Activated CD4-positive, alpha-beta T cell treated with anti-CD3 and anti-CD28 coated beads, Interleukin-2, amount 50 U/mL, for 16 hours (primary cell): ENCODE results near the gene CD81.

Experiments used
- DNase-seq: peaks from one replicate; pipeline ENCODE4 v3.0.0-alpha.2; 2020

The CD81 gene

DNA sequence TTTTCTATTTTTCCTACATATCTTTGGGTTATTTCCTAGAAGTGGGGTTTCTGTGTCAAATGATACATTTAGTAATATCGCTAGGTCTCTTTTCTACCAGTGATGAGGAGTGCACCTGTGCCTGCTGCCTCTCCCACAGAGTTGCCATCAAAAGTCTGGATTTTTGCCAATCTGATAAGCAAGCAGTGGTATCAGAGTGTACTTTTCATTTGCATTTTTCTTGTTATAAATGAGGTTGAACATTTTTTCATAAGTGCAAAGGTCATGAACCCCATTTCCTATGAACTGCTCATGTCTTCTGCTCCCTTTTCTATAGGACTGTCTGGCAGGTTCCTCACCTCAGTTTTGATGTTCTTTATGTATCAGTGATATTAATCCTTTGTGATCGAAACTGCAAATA is 65.5 kb downstream of the CD81 start:
- no peak for DNase-seq

DNA sequence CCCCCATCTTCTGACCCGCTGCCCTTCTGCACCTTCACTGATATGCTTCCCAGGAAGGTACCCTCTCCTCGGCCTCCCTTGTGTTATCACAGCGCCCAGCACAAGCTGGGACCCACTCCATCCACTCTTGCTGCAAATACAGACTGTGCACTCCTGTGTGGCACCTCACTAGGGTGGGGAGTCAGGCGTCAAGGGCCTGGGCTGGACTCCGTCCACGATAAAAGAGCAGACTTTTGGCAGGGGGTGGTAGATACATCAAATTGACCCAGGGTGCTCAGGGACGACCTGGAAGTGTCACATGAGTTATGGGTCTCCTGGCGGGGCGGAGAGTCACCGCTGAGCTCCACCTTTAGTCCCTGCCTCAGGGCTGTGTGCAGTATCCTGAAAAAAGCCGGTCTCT is 66.3 kb downstream of the CD81 start:
- no peak for DNase-seq

DNA sequence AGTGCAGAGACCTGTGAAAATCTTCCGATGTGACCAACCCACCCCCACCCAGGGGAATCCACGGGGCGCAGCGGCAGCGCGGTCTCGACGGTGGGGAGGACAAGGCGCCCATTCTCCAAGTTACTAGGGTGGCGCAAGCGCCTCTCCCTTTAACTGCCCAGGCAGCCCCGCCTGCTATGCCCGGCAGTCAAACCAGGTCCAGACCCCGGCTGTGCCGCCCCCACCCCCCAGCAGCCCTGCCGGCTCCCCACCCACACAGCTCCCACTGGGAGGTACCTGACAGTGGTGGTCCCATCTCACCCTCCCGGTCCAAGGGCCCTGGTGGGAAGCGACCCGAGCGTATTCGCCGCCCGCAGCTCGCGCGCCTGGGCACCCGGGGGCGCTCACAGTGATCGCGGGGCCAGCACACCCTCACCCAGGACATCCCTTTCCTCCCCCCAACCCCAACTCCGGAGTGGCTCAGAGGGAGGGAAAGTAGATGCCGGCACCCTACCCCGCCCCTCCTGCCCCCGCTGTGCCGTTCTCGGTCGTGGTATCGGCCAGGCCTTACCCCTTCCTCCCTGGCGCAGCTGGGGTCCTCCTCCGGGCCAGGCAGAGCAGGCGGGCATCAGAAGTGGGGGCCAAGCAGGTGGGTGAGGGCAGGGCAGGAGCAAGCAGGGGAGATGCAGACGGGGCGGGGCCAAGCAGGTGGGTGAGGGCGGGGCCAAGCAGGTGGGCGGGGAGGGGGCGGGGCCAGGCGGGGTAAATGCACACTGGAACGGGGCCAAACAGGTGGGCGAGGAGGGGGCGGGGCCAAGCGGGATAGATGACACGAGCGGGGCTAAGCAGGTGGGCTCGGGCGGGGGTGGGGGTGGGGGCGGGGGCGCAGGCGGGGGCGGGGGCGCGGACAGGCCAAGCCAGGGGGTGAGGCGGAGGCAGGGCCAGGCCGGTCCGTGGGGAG is 67.0 kb downstream of the CD81 start, which contains the start of gene TRPM5:
TRPM5 (minus strand) TSS at position 634 of the 940 bp plus-strand sequence. CDS start 21,478 bp downstream, outside the sequence.
- peak; percentile 28 for DNase-seq

DNA sequence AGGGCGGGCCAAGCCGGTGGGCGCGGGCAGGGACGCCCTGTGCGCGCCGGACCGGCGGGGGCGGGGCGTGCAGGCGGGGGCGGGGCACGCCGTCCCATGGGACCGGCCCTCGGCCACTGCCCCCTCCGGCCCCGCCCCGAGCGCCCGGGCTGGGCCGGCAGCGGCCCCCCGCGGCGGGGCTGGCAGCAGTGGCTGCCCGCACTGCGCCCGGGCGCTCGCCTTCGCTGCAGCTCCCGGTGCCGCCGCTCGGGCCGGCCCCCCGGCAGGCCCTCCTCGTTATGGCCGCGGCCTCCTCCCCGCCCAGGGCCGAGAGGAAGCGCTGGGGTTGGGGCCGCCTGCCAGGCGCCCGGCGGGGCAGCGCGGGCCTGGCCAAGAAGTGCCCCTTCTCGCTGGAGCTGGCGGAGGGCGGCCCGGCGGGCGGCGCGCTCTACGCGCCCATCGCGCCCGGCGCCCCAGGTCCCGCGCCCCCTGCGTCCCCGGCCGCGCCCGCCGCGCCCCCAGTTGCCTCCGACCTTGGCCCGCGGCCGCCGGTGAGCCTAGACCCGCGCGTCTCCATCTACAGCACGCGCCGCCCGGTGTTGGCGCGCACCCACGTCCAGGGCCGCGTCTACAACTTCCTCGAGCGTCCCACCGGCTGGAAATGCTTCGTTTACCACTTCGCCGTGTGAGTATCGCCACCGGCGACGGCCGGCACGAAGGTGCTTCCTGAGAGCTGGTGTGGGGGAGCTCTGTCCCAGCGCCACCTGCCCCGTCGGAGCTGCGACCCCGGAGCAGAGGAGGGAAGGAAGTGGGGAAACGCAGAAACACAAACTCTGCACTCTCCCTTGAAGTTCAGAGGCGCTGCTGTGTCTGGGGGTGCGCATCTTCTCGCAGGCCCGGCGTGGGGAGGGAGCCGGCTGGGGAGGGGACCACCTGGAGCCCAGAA is 68.0 kb downstream of the CD81 start, which contains the start of gene KCNQ1:
KCNQ1 (plus strand) TSS at position 188 of the 925 bp plus-strand sequence; CDS start at position 279, 91 bp downstream.
- peak; percentile 26 for DNase-seq

DNA sequence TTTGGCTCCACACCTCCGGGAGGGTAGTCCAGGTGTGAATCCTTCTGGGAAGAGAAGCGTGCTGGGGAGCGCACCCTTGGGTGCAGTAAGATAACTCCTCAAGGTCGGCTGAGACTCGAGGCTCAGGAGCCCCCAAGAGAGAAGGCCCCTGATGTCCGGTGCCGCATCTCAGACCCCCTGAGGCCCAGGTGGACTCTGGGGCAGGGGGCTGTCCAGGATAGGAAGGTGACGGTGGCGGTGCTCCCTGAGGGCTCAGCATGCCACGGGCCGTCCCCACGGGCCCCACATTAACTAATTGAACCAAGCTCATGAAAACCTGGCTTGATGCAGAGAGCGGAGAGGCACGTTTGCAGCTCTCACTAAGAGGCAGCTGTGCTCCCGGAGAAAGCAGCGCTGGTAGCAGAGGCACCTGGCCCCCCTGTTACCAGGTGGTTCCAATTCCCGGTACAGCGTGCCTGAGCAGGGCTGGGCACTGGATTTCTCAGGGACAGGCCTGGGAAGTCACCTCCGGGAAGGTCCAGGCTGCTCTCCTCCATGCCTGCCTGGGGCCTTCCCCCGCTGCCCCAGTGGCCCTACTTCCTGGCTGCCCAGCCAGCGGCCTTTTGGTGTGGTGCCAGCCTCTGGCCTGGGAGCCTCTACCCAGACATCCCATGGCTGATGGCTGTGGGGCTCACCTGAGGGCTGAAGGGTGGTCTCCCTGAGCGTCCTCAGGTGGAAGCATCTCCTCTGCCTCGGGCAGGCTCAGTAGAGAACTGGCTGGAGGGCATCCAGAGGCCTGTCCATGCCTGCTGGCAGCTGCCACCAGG is 68.8 kb downstream of the CD81 start:
- DNase-seq, result no peak

DNA sequence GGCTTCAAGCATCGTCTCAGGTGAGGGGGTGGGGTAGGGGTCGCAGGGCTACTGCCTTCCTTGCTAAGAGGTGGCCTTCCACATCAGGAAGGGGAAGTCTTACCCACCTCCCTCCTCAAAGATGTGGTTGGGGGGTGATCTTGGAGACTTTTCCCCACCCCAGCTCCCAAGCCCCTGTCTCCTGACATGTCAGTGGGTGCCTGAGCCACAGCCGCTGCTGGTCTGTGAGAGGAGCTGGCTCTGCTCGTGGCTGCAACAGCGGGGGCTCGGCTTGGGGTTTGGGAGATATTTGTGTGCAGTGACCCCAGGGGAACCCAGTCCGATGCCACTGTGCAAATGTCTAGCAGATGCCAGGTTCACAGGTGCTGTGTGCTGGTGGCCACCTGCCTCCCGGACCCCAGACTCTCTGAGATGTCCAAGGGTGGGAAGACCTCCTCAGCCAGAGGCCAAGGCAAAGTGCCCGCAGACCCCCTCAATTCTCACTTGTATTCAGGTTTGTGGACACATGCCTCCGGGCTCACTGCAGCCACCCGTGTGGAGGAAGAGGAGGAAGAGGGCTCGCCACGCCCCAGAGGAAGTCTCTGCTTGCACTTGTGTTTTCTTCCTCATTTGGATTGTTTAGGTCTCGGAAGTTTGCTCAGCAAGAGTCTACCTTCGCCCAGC is 69.6 kb downstream of the CD81 start:
- DNase-seq, result no peak
